GM19099 (cell line): ENCODE data around the gene RGS16.

Source experiments
- POLR2A ChIP-seq: IDR thresholded peaks from 3 replicates; pipeline ENCODE4 v1.6.1; 2011; ENCODE audit warnings: low read depth; ENCODE audit not compliant: insufficient read length; ENCODE audit errors: extremely low read depth

The RGS16 gene

GRCh38 chr1:182616130-182617013 is 12.2 kb upstream of the RGS16 start:
- no peak for TF ChIP-seq POLR2A

- peak; percentile 30 for TF ChIP-seq POLR2A
Measured at GRCh38 chr1:182615468-182616129, 11.4 kb upstream of the RGS16 start.

DNA sequence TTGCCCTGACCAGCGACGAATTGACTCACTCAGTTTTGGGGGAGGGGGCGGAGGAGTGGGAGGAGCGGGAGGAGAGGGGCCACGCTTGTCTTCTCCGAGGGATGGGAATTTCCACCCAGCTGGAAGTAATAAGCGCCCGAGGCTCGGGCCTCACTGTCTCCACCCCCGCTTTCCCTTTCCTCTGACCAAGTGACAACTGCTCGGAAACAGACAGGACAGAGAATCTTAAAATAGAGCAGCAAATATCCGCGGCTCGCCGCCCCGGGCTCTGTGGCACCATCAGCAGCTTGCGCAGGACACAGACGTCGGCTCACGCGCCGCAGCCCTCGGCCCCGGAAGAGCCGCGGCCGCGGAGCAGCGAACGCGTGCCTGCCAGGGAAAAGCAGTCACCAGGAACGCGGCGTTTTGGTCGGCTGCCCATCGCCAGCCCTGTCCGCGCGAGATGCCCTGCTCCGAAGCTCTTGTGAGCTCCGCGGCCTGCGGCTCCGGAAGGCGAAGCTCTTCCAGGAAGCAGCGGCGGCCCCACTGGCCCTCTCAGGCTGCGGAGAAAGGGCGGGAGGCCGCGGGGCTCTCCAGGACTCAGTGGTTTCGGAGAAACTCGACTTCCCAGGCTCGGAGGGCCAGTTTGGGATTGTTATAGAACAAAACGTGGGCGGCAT is 10.7 kb upstream of the RGS16 start:
- TF ChIP-seq POLR2A, result peak; percentile 75

DNA sequence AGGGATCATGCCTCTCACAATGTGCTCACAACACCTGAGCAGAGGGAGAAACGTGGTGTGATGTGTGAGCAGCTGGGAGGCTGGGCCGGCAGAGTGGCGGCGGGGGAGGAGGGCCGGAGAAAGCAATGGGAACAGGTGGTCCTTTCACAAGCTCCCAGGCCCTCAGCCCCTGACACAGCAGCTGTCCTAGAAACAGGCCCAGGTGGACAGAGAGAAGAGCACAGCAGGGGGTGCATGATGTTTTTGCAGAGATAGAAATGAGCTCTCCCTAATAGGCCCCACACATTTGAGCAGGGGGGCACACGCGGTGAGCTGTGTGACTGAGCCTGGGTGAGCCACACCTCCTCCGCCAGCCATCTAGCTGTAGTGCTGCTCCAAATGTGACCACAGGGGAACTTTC is 7.6 kb upstream of the RGS16 start:
- TF ChIP-seq POLR2A, result no peak

DNA sequence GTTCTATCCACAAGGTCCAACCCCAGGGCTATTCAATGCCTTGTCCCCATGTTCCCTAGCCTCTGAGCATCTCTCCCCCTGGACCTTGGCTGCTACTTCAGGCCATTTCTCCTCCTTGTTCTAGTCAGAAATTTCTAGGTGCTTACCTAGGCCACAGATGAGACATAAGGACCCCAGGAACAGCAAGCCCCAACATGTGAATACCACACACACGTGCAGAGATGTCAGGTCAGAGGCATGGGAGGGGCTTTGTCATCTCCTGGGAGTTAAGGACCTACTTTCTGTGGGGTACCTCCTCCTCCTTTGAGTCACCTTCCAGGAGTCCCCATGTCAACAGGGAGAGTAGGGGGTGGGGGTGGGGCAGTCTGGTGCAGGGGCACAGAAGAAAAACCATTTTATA is 7.1 kb upstream of the RGS16 start:
- no peak for TF ChIP-seq POLR2A

GRCh38 chr1:182610606-182611194 is 6.5 kb upstream of the RGS16 start:
- TF ChIP-seq POLR2A, result no peak

DNA sequence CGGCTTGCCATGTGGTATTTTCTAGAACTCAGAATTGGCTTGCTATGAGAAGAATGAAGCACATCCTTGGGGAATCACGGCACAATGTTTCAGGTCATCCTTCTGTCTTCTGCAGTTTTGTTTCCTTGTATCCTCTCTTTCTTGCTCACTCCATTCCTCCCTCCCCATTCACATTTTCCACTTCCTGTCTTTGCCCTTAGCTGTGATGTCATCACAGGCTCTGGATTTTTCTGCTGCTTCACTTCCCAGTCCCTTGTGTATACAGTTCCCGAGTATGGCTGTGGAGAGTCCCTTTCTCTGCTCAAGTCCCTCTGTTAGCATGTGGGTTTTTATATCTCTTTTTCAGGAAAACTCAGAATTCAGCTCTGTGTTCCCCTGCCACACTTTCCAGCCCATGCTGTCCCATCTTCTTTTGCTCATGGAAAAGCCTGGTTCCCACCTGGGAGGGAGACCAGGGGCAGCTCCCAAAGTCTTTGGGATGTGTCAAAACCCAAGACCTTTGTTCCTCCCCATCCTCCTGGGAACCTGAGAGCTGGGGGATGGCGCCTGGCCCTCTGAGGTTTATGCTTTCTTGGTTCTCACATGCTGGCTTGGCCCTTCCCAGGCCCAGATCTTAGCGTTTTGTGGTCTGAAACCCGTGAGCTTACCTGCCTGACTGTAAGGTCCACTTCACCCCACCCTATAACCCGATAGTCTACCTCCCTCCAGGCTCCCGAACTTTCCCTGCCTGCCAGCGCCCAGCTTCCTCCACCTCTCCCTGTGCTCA is 4.8 kb upstream of the RGS16 start:
- no peak for TF ChIP-seq POLR2A

DNA sequence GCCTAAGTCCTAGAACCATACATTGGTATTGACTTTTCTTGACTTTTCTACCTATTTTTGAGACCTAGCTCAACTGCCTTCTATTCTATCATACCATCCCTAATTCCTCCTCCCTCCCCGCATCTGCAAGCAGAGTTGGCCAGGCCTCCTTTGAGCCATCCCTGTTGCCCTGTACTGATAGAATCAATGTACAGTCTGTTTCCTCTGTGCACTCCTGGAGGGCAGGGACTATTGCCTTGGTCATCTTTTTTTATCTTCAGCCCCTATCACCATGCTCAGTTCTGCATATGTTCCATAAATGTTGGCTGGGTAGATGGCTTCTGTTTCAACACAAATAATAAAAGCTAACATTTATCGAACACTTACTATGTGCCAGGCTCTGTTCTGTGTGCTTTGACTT is 4.0 kb upstream of the RGS16 start:
- TF ChIP-seq POLR2A, result no peak

DNA sequence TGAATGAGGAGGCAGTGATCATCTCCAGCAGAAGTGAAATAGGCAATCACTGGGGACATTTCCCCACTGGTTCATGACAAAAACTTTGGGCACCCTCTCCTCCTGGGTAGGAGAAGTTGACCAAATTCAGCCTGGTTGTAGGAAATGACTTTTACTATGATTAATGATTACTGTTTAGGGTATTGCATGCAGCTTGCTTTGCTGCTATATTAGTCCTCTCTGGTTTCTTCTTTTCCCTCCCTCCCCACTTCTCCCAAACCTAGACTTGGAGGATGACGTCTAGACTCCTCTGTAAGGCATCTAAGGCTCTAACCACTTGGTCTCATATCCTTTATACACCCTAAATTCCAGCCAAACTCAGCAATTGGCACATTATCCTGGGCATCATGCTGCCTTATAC is 3.4 kb upstream of the RGS16 start:
- TF ChIP-seq POLR2A, result no peak

GRCh38 chr1:182603646-182604174 is 479 bp downstream of the RGS16 start:
- no peak for TF ChIP-seq POLR2A

GRCh38 chr1:182602935-182603645 is 1.1 kb downstream of the RGS16 start:
- peak; percentile 1 for TF ChIP-seq POLR2A

GRCh38 chr1:182601913-182602312 is 2.3 kb downstream of the RGS16 start:
- no peak for TF ChIP-seq POLR2A

DNA sequence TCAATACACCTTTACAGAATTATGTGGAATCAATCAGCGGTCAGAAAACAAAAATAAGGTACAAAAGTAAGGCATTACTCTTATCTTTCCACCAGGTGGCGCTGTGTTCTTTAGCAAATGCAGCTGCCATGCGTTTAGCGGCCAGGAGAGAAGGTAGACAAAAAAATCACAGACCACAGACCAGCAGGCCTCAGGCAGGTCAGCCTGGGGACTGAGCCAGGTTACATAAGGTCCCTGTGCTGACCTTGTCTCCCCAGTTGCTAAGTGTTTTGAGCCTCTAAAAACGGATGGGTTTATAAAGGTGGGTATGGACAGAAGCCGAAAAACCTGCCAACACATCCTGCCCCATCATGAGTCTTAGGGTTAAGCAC is 2.8 kb downstream of the RGS16 start:
- TF ChIP-seq POLR2A, result no peak

GRCh38 chr1:182600745-182601415 is 3.3 kb downstream of the RGS16 start:
- no peak for TF ChIP-seq POLR2A
